Stimulated activated CD4-positive, alpha-beta T cell treated with anti-CD3 and anti-CD28 coated beads, Interleukin-2, amount 100 ng/mL, for 4 hours (primary cell): ENCODE measurements around the gene KLHL24.
"Not testable (repeated sequence)": the region's sequence is repeated elsewhere in the genome, so short reads cannot be mapped to it uniquely, and the experiment has no call there.

Experiments
- DNase-seq: peaks from one replicate; pipeline ENCODE4 v3.0.0-alpha.2; 2020; ENCODE audit warnings: low read depth

KLHL24 gene

GRCh38 chr3:183635107-183635430, 354 bp upstream of the KLHL24 start:
- no peak for DNase-seq

GRCh38 chr3:183636221-183637105, 1.0 kb downstream of the KLHL24 start:
- DNase-seq = peak; percentile 88

DNA sequence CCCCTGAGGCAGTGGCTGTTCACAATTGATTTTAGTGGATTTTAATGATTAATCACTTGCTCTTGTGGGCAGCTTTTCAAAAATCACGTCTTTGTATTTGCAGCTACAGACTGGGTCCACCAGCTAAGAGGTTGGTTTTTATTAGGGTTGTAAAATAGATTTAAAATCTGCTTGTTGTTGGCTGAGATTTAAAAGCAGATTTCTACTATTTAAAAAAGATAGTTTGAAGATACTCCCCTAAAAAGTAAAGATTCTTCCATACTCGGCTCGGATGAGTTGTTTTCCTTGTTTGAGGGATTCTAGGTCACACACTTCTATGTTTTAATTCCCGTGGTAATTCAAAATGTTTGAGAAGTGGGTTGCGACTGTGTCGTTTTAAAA, 1.7 kb downstream of the KLHL24 start:
- no peak for DNase-seq

DNA sequence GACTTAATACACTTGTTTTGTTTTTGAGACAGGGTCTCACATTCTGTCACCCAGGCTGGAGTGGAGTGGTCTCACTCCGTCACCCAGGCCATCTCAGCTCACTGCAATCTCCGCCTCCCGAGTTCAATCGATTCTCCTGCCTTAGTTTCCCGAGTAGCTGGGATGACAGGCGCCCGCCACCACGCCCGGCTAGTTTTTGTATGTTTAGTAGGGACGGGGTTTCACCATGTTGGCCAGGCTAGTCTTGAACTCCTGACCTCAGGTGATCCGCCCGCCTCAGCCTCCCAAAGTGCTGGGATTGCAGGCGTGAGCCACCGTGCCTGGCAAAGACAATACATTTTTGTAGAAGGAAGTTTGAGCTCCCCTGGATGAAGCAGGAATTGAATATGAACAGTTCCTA, 2.2 kb downstream of the KLHL24 start:
- DNase-seq = not testable (repeated sequence)

DNA sequence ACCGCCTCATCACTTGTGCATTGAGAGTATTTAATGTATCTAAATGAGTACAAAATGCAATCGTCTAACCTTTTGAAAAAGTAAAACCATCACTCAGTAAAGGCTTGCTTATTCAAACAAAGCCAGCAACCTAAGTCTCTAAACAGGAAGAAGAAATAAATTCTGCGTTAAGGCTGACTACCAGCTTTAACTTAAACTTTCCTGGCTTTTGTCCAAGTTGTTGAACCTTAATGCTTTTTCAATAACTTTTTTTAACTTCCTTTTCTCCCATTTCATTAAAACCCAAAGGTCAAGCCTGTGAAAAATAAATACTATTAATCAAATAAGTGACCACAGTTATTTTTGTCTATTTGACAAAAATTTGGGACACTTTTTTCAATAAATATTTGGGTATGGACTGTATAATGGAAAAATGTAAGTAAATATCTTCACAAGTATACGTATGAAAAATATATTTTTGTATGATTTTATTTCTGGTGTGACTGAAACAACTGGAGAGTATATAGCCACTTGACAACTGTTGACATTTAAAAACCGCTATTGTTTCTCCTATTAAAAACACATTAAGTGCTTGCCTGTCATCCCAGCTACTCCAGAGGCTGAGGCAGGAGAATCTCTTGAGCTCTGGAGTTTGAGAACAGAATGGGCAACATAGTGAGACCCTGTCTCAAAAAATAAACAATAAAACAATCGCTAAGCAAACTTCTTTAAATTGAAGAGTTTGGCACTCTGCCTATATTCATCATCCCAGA, 2.9 kb downstream of the KLHL24 start:
- DNase-seq = no peak

DNA sequence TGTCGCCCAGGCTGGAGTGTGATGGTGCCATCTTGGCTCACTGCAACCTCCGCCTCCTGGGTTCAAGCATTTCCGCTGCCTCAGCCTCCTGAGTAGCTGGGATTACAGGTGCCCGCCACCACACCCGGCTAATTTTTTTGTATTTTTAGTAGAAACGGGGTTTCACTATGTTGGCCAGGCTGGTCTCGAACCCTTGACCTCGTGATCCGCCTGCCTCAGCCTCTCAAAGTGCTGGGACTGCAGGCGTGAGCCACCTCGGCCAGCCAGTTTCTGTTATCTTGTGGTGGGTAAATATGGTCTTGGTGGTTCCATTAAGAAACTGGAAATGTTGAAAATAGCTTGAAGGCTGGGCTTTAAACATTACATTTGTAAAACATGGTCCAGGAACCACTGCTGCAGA, 5.2 kb downstream of the KLHL24 start:
- DNase-seq = not testable (repeated sequence)

DNA sequence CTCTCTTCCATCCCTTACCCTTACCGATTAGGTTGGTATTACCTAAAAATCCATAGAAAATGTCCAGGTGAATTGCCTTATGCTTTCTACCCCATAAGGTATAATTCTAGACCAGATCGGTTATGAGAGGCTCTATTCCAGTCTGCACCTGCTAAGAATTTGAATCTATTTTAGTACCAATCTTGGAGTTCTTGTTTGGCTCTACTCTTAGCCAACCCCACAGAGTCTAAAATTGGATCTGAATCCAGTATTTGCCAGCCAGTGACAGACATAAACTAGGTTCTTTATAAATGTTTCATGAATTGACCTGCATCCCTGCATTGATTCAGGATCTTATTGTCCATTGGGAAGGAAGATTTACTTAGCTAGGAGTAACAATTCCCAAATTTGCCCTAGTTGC, 6.5 kb downstream of the KLHL24 start:
- DNase-seq = no peak

GRCh38 chr3:183644244-183644643, 8.8 kb downstream of the KLHL24 start:
- DNase-seq = no peak

DNA sequence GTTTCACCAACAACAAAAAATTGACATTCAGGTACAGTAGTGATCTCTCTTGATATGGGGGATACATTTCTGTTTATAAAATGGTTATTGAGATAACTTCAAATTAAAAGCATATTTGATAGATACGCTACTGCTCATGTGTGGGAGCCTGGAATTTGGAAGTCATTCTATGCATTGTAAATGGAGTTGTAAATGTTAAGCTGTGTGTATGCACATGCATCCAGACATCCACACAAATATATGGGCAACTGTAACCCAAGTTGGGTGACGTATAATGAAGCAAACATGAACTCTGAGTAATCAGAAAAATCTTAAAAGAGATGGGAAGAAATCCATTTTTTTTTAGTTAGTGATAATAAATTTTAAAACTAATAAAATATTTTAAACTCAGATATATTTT, 9.8 kb downstream of the KLHL24 start:
- DNase-seq = no peak

GRCh38 chr3:183650554-183650953, 15.1 kb downstream of the KLHL24 start:
- DNase-seq = no peak

- no peak for DNase-seq
Observed at GRCh38 chr3:183653209-183654064, 18.0 kb downstream of the KLHL24 start.

- DNase-seq = no peak
Observed at GRCh38 chr3:183654727-183655126, 19.3 kb downstream of the KLHL24 start.

- no peak for DNase-seq
Observed at GRCh38 chr3:183662099-183662498, 26.7 kb downstream of the KLHL24 start.

- no peak for DNase-seq
Observed at GRCh38 chr3:183664913-183665381, 29.5 kb downstream of the KLHL24 start.

- no peak for DNase-seq
Observed at GRCh38 chr3:183680061-183680460, 44.6 kb downstream of the KLHL24 start.

GRCh38 chr3:183687705-183688104, 52.3 kb downstream of the KLHL24 start:
- no peak for DNase-seq

- no peak for DNase-seq
Observed at GRCh38 chr3:183688874-183689273, 53.5 kb downstream of the KLHL24 start.

DNA sequence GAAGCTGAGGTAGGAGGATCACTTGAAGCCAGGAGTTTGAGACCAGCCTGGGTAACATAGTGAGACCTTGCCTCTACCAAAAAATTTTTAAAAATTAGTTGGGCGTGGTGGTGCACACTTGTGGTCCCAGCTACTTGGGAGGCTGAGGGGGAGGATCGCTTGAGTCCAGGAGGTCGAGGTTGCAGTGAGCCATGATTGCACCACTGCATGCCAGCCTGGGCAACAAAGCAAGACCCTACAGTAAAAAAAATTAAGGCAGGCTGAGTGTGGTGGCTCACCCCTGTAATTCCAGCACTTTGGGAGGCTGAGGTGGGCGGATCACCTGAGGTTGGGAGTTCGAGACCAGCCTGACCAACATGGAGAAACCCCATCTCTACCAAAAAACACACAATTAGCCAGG, 54.2 kb downstream of the KLHL24 start:
- DNase-seq = not testable (repeated sequence)

GRCh38 chr3:183690402-183690995, 55.1 kb downstream of the KLHL24 start:
- no peak for DNase-seq

GRCh38 chr3:183692436-183692835, 57.0 kb downstream of the KLHL24 start:
- no peak for DNase-seq

DNA sequence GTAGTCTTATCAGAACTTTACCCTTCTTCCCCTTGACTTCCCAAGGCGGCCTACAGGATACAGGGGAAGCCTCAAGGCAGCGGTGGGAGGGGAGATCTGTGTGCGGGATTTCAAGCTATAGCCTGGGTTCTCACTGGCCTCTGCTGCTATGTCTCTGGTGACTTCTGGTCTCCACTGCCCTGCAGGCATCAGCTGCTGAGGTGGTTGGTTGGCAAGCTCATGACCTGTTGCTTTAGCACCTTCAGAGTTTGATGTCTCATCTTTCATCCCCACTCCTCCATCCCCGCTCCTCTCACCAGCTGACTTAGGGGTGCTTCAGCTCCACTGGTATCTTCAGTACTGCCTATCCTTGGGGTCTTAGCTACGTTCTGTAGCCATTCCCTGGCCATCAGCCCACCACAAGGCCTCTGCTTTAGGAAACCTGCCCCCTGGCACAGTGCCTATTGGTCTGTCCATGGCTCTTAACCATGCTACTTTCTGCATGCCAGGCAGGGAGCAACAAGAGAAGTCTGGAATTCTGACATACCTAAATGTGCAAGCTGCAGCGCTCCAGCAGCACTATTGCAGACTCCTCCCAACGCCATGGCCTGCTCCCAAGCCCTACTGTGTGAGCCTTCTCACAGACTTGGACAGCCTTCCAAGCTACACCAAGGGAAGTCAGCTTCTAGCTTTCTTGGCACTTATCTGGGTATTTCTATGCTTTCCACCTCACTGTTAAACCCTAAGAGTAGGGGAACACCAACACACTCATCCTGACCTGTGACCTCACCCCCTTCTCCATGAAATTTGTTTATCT, 60.3 kb downstream of the KLHL24 start:
- no peak for DNase-seq
